22Rv1 (cell line): ENCODE measurements around the gene MRPS18A.

Experiments used
- CTCF ChIP-seq: fragments of 450-650 bp; IDR thresholded peaks from 2 replicates; pipeline ENCODE4 v1.5.1; 2017; ENCODE audit warnings: mild to moderate bottlenecking
- ZFX ChIP-seq: fragments of 450-650 bp; IDR thresholded peaks from 2 replicates; pipeline ENCODE4 v1.6.1; 2017; ENCODE audit warnings: antibody characterized with exemption, borderline replicate concordance

DNA sequence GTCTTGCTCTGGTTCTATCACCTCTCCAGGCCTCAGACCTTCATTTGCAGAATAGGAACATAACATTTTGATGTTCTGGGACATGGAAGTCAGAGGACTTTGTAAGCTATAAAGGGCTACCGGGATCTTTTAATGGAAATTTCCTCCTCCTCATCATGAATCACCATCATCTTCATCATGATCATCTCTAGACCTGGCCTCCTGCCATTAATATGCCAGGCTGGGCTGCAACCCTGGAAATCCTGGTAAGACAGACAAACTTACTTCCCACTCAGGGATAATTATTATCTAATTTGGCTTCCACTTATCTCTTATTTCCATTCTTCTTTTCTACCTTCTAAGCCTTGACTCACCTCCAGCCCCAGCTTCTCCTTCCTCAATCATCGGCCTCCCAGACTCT is 41.0 kb upstream of the MRPS18A start:
- no peak for TF ChIP-seq CTCF
- no peak for TF ChIP-seq ZFX
